Tibial nerve (tissue), 4 donors: ENCODE data around the gene TTC28.

ENCODE experiments used
- EP300 ChIP-seq, 2 donors: sonication (generic); formaldehyde crosslinking; IDR thresholded peaks; one replicate each; pipeline ENCODE4 v1.6.1; 2017; ENCODE audit warnings: antibody characterized with exemption in 2 of 2, mild to moderate bottlenecking in 1 of 2
- POLR2A ChIP-seq, 2 donors: fragments of 450-650 bp; IDR thresholded peaks; one replicate each; pipeline ENCODE4 v1.6.1; 2017; ENCODE audit warnings: antibody characterized with exemption in 2 of 2, mild to moderate bottlenecking in 2 of 2, moderate library complexity in 2 of 2
- TF ChIP-seq, protein P1 (sequence below), 5 experiments: fragments of 200-600 bp in 3 of 5; fragments of 450-650 bp in 2 of 5; sonication (generic) in 3 of 5; IDR thresholded peaks; one replicate each; pipeline ENCODE4 v1.5.1; 2016 to 2019; ENCODE audit warnings: antibody characterized with exemption in 5 of 5, mild to moderate bottlenecking in 3 of 5, moderate library complexity in 2 of 5

DNA sequence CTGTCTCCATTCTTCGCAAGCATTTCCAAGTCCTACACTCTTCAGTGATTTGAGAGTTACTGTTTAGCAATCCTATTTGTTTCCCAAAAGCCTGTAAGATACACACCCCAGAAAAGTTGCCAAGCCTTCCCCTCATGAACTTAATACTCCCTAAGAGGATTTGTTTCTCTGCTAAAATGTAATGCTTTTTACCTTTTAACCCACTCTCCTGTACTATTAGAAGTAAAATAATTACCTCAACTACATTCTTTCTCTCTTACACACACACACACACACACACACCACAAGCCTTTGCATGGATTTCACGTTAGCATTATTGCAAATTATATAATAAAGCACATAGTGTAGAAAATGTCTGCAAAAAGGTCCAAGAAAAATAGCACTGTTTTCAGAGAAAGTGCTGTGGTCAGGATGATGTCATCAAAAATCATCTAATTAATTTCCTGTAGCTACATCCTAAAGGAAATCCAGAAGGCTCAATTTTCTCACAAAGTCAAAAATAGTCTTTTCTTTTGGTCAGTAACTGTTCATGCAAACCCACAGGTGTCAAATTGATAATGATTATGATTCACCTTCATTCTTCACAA, 396.5 kb downstream of the TTC28 start:
- TF ChIP-seq POLR2A (IDR thresholded peaks at IDR 0.05) (no peak), EP300 (IDR thresholded peaks at IDR 0.05) (no peak)
- TF ChIP-seq, protein P1, sequence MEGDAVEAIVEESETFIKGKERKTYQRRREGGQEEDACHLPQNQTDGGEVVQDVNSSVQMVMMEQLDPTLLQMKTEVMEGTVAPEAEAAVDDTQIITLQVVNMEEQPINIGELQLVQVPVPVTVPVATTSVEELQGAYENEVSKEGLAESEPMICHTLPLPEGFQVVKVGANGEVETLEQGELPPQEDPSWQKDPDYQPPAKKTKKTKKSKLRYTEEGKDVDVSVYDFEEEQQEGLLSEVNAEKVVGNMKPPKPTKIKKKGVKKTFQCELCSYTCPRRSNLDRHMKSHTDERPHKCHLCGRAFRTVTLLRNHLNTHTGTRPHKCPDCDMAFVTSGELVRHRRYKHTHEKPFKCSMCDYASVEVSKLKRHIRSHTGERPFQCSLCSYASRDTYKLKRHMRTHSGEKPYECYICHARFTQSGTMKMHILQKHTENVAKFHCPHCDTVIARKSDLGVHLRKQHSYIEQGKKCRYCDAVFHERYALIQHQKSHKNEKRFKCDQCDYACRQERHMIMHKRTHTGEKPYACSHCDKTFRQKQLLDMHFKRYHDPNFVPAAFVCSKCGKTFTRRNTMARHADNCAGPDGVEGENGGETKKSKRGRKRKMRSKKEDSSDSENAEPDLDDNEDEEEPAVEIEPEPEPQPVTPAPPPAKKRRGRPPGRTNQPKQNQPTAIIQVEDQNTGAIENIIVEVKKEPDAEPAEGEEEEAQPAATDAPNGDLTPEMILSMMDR (IDR thresholded peaks at IDR 0.05): no peak
